ENCODE data around the gene TRAPPC3. TPM values are rescaled to one million over a fixed set of nuclear protein-coding genes. Genes with fewer than 3 reads are reported as not detected.

TRAPPC3 gene
- total RNA-seq, 2 experiments from 2014 or later = 50.3 to 60.4 TPM

GRCh38 chr1:36098650-36099365 lies 50.5 kb downstream of the TRAPPC3 start:
- ChIA-PET POLR2A (no interaction called here), CTCF (ENCODE audit: unreplicated experiment) (no interaction called here)
- intact Hi-C loops (cut with micrococcal nuclease; ENCODE audit: unreplicated experiment) = loop anchor here (1.0 to 5.0 kb wide), 3 partner anchors 35 to 323 kb away; no protein-coding TSS in a partner anchor
- TF ChIP-seq CTCF (conservative IDR thresholded peaks at IDR 0.05; ENCODE audit: low read length) (no peak), EZH2phosphoT487 (IDR thresholded peaks at IDR 0.05; ENCODE audit: borderline replicate concordance, low read depth, low read length) (no peak)
- Histone ChIP-seq H3K4me3 (ENCODE audit: low read depth, low read length, poor library complexity, severe bottlenecking) (no peak overlapping the region), H3K4me1 (ENCODE audit: insufficient read depth, low read length, poor library complexity, severe bottlenecking) (no peaks in the 10 kb centered on the region), H3K36me3 (ENCODE audit: insufficient read depth, low read length) (peaks cover 25% of the 10 kb centered on the region), H3K79me2 (ENCODE audit: insufficient read depth, low read depth, low read length) (no peaks in the 10 kb centered on the region), H4K20me1 (ENCODE audit: insufficient read depth, low read length) (no peaks in the 10 kb centered on the region), H2AFZ (ENCODE audit: low read length) (no peak overlapping the region), H3K9me3 (ENCODE audit: low read length) (no peaks in the 10 kb centered on the region), H3K9me2 (ENCODE audit: insufficient read depth, low read length) (no peaks in the 10 kb centered on the region), H3K4me2 (ENCODE audit: low read length) (no peak overlapping the region), H3K27ac (ENCODE audit: low read depth, low read length, poor library complexity, severe bottlenecking) (no peak overlapping the region)
- BruUV-seq (replicated peaks) = no TSS peak
- DNase-seq (ENCODE audit: low spot score) = no peak

DNA sequence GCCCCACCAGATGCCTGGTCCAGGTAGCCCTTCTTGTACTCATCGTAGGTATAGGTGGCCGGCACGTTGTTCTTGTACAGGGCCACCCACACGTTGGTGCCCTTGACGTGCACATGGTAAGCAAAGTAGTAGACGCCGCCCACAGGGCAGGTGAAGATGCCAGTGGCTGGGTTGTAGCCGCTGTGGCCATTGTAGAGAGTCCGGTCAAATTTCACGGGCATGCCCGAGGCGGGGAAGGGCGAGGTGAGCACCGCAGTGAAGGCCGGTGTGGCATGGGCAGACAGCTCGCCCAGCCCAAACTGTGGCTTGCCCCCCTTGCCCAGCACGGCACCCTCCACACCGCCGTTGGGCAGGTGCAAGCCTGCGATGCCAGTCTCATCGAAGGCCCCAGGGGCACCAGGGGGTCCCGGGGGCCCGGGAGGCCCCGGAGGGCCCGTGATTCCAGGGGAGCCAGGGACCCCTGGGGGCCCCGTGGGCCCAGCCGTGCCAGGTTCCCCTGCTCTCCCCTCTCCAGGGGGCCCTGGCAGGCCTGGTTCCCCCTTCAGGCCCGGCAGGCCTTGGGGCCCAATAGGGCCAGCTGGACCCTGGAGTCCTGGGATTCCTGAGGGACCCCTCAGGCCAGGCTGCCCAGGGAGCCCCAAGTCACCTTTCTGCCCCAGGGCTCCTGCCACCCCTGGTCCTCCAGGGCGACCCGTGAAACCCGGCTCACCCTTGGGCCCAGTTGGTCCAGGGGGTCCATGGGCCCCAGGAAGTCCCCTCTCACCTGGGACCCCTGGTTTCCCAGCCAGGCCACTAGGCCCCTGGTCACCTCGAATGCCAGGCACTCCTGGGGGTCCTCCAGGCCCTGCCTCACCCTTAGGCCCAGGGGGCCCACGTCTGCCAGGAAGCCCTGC lies 51.3 kb downstream of the TRAPPC3 start:
- no TSS peak for BruUV-seq (replicated peaks)
- H3K4me2 ChIP-seq (ENCODE audit: low read length) = no peak overlapping the region
- H3K79me2 ChIP-seq (ENCODE audit: insufficient read depth, low read depth, low read length) = no peaks in the 10 kb centered on the region
- no peaks in the 10 kb centered on the region for H3K9me3 ChIP-seq (ENCODE audit: low read length)
- no peaks in the 10 kb centered on the region for H4K20me1 ChIP-seq (ENCODE audit: insufficient read depth, low read length)
- H3K27ac ChIP-seq (ENCODE audit: low read depth, low read length, poor library complexity, severe bottlenecking) = no peak overlapping the region
- no peaks in the 10 kb centered on the region for H3K4me1 ChIP-seq (ENCODE audit: insufficient read depth, low read length, poor library complexity, severe bottlenecking)
- DNase-seq (ENCODE audit: low spot score) = no peak
- ChIA-PET CTCF (ENCODE audit: unreplicated experiment) (no interaction called here), POLR2A (no interaction called here)
- no peak overlapping the region for H2AFZ ChIP-seq (ENCODE audit: low read length)
- H3K4me3 ChIP-seq (ENCODE audit: low read depth, low read length, poor library complexity, severe bottlenecking) = no peak overlapping the region
- TF ChIP-seq CTCF (conservative IDR thresholded peaks at IDR 0.05; ENCODE audit: low read length) (no peak), EZH2phosphoT487 (IDR thresholded peaks at IDR 0.05; ENCODE audit: borderline replicate concordance, low read depth, low read length) (no peak)
- no peaks in the 10 kb centered on the region for H3K9me2 ChIP-seq (ENCODE audit: insufficient read depth, low read length)
- peaks cover 34% of the 10 kb centered on the region for H3K36me3 ChIP-seq (ENCODE audit: insufficient read depth, low read length)
- intact Hi-C loops (cut with micrococcal nuclease; ENCODE audit: unreplicated experiment) = loop anchor here (5.0 kb wide), 1 partner anchor 324 kb away; no protein-coding TSS in a partner anchor
